B cell (primary cell): ENCODE measurements around the gene ARHGEF35. TPM values are rescaled to one million over a fixed set of nuclear protein-coding genes. Genes with fewer than 3 reads are reported as not detected.
"Not testable (repeated sequence)": the region's sequence is repeated elsewhere in the genome, so short reads cannot be mapped to it uniquely, and the experiment has no call there.

Source experiments
- ATAC-seq: fragments of 200-7000 bp; cut with Tn5 transposase; one replicate; pipeline ENCODE4 v1.10.0; 2021; ENCODE audit warnings: low read depth, mild to moderate bottlenecking, moderate number of reproducible peaks, moderate library complexity
- CTCF ChIA-PET: fragments of 350-600 bp; sonication (Branson Sonifier 250); formaldehyde crosslinking; loops from one replicate; lab custom pipeline; 2021; ENCODE audit warnings: antibody characterized with exemption, inconsistent platforms; lab: Charles Lee
- POLR2A ChIA-PET: fragments of 350-600 bp; sonication (Branson Sonifier 250); formaldehyde crosslinking; loops from one replicate; lab custom pipeline; 2021; ENCODE audit warnings: antibody characterized with exemption; lab: Charles Lee
- DNase-seq: peaks from one replicate; pipeline ENCODE4 v3.0.0; 2013
- H2AFZ ChIP-seq: 2 replicates; pipeline ENCODE4 v1.6.1; 2012; ENCODE audit warnings: mild to moderate bottlenecking, low read depth, low read length; ENCODE audit not compliant: insufficient read depth, poor library complexity, severe bottlenecking
- H3K27ac ChIP-seq, 2 donors: 1 replicate in 1 of 2; 2 replicates in 1 of 2; pipeline ENCODE4 v1.5.1; 2012 to 2013; ENCODE audit warnings: low read length in 2 of 2, mild to moderate bottlenecking in 2 of 2, moderate library complexity in 1 of 2
- H3K27me3 ChIP-seq, 4 experiments: fragments of 200-600 bp in 1 of 4; sonication (generic) in 1 of 4; replicated peaks in 1 of 4; 1 replicate in 2 of 4; 2 replicates in 2 of 4; pipeline versions ENCODE4 v1.6.1 to v1.7.0; 2013 to 2016; ENCODE audit warnings: low read length in 3 of 4, mild to moderate bottlenecking in 2 of 4, mixed read lengths in 1 of 4, moderate library complexity in 1 of 4; ENCODE audit not compliant: insufficient read depth in 4 of 4, control insufficient read depth in 3 of 4; ENCODE audit errors: control extremely low read depth in 1 of 4
- H3K36me3 ChIP-seq, 2 experiments: replicated peaks in 1 of 2; 1 replicate in 1 of 2; 2 replicates in 1 of 2; pipeline versions ENCODE4 v1.6.1 to v1.7.1; 2013; ENCODE audit warnings: low read length in 1 of 2; ENCODE audit not compliant: insufficient read depth in 2 of 2, control insufficient read depth in 1 of 2; ENCODE audit errors: control extremely low read depth in 1 of 2, extremely low read depth in 1 of 2
- H3K4me1 ChIP-seq, 2 donors: fragments of 200-600 bp in 1 of 2; sonication (generic) in 1 of 2; 1 replicate in 1 of 2; 2 replicates in 1 of 2; pipeline versions ENCODE4 v1.5.1 to v1.6.1; 2013 to 2017; ENCODE audit warnings: low read length in 2 of 2; ENCODE audit not compliant: control insufficient read depth in 2 of 2, insufficient read depth in 2 of 2
- H3K4me2 ChIP-seq: replicated peaks from 2 replicates; pipeline ENCODE3; 2012; ENCODE audit warnings: mild to moderate bottlenecking, low read depth, low read length; ENCODE audit not compliant: poor library complexity, severe bottlenecking
- H3K4me3 ChIP-seq, 5 experiments: fragments of 200-600 bp in 1 of 5; sonication (generic) in 1 of 5; 1 replicate in 3 of 5; 2 replicates in 2 of 5; pipeline versions ENCODE4 v1.5.1 to v1.7.0; 2011 to 2016; ENCODE audit warnings: low read length in 4 of 5, mild to moderate bottlenecking in 4 of 5, low read depth in 2 of 5, control low read depth in 1 of 5, moderate library complexity in 1 of 5; ENCODE audit not compliant: insufficient read depth in 1 of 5; ENCODE audit errors: control extremely low read depth in 1 of 5, extremely low read depth in 1 of 5
- H3K79me2 ChIP-seq: fragments of 200-600 bp; sonication (generic); one replicate; pipeline ENCODE4 v1.6.0; 2016; ENCODE audit warnings: low read length; ENCODE audit not compliant: control insufficient read depth, insufficient read depth
- H3K9ac ChIP-seq: fragments of 200-600 bp; sonication (generic); 2 replicates; pipeline ENCODE4 v1.6.1; 2017; ENCODE audit warnings: mild to moderate bottlenecking, low read length, moderate library complexity
- H3K9me3 ChIP-seq, 3 donors: one replicate each; pipeline versions ENCODE4 v1.6.1 to v1.7.1; 2013; ENCODE audit warnings: low read length in 2 of 3; ENCODE audit not compliant: control insufficient read depth in 2 of 3, insufficient read depth in 1 of 3; ENCODE audit errors: control extremely low read depth in 1 of 3
- H4K20me1 ChIP-seq: 2 replicates; pipeline ENCODE4 v1.6.0; 2012; ENCODE audit warnings: mild to moderate bottlenecking, low read length; ENCODE audit not compliant: insufficient read depth, control insufficient read depth, poor library complexity, severe bottlenecking
- H3K27ac Mint-ChIP-seq: one replicate; pipeline ENCODE4 v1.8.0; 2021; ENCODE audit warnings: mixed read lengths
- H3K27me3 Mint-ChIP-seq: one replicate; pipeline ENCODE4 v1.8.0; 2021; ENCODE audit warnings: mixed read lengths
- H3K4me1 Mint-ChIP-seq: one replicate; pipeline ENCODE4 v1.8.0; 2021; ENCODE audit warnings: mixed read lengths
- H3K4me3 Mint-ChIP-seq: one replicate; pipeline ENCODE4 v1.8.0; 2021; ENCODE audit warnings: mixed read lengths
- H3K9me3 Mint-ChIP-seq: one replicate; pipeline ENCODE4 v1.8.0; 2022; ENCODE audit warnings: mixed read lengths; ENCODE audit not compliant: insufficient read depth
- WGBS: methylation state at CpG from one replicate; pipeline ENCODE4 v1.1.5; 2013; ENCODE audit warnings: missing lambda C conversion rate; ENCODE audit not compliant: insufficient coverage; 5-methylcytosine and 5-hydroxymethylcytosine counted together
- intact Hi-C: fragments of 100-400 bp; cut with micrococcal nuclease; formaldehyde crosslinking; loops from one replicate; pipeline ENCODE4 v1.10.0; 2022
- polyA plus RNA-seq: library from polyadenylated mRNA; depleted of rRNA; stranded (reverse); fragments of >200 nt; gene quantifications from 2 replicates; pipeline ENCODE4 v1.2.3, GENCODE V29; 2012
- total RNA-seq, 2 donors: library from RNA; stranded (reverse); fragments of 120-200 nt in 1 of 2; gene quantifications; 1 replicate in 1 of 2; 2 replicates in 1 of 2; pipeline versions ENCODE4 v1.2.3 to v1.2.4, GENCODE V29; 2013 to 2022

ARHGEF35 gene
- total and polyA plus RNA-seq, 2 donors (not counting 1 experiment from before 2014, with no cell fraction given): 0.34 to 2.1 TPM

DNA sequence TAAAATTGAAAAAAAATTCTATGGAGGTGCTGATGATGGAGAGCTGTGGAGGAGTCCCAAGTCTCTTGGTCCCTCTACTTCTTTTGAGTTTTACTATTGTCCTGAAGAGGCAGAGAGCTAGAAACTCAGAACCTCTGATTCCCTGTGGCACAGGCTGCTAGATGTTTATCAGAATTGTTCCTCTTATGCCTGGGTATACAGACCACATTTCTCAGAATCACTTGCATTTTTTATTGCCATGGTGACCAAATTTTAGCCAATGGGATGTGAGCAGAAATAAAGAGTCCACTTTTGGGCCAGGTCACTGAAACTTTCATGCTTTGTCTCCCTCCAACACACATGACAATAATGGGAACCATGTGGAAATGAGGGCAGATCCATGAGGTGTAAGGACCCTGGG, 28.0 kb upstream of the ARHGEF35 start:
- H3K36me3 ChIP-seq, H3K27me3 ChIP-seq, H3K4me2 ChIP-seq, H3K27me3 Mint-ChIP-seq, H3K4me1 ChIP-seq, H3K4me3 Mint-ChIP-seq, H3K27ac ChIP-seq, H4K20me1 ChIP-seq, CTCF ChIA-PET, intact Hi-C loops, H3K4me3 ChIP-seq, H3K9ac ChIP-seq, H3K79me2 ChIP-seq, DNase-seq, H3K9me3 ChIP-seq, H3K27ac Mint-ChIP-seq, ATAC-seq, H2AFZ ChIP-seq, H3K4me1 Mint-ChIP-seq, POLR2A ChIA-PET, H3K9me3 Mint-ChIP-seq: not testable (repeated sequence)

DNA sequence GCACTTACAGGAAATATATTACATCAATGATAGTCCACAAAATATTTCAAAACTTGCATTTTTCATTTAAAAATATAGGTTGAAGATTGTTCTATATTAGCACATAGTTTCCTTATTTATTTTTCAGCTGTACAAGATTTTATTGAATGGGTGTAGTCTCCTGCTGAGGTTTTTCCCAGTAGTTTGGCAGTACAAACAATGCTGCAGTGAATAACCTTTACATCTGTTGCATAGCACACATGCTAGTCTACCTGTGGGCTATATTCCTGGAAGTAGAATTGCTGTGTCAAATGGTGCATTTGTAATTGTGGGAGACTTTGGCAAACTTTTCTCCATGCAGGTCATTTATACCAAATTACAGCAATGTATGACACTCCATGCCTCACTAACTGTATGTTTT, 24.9 kb upstream of the ARHGEF35 start:
- H3K27ac Mint-ChIP-seq, POLR2A ChIA-PET, ATAC-seq, H3K36me3 ChIP-seq, H4K20me1 ChIP-seq, H3K4me1 Mint-ChIP-seq, H3K27me3 ChIP-seq, H3K79me2 ChIP-seq, H3K9me3 Mint-ChIP-seq, H3K9me3 ChIP-seq, CTCF ChIA-PET, H3K27ac ChIP-seq, H3K4me1 ChIP-seq, H3K27me3 Mint-ChIP-seq, intact Hi-C loops, H3K4me3 ChIP-seq, DNase-seq, H3K4me2 ChIP-seq, H2AFZ ChIP-seq, H3K9ac ChIP-seq, H3K4me3 Mint-ChIP-seq: not testable (repeated sequence)

GRCh38 chr7:144219149-144219548, 23.5 kb upstream of the ARHGEF35 start:
- peak; percentile 36 for ATAC-seq
- H4K20me1 ChIP-seq, H3K36me3 ChIP-seq, H3K27me3 Mint-ChIP-seq, H3K4me3 Mint-ChIP-seq, H3K4me3 ChIP-seq, H3K27ac Mint-ChIP-seq, CTCF ChIA-PET, H3K9me3 Mint-ChIP-seq, H3K9me3 ChIP-seq, intact Hi-C loops, POLR2A ChIA-PET, H3K4me1 Mint-ChIP-seq, H3K9ac ChIP-seq, H2AFZ ChIP-seq, H3K27me3 ChIP-seq, DNase-seq, H3K27ac ChIP-seq, H3K4me1 ChIP-seq, H3K4me2 ChIP-seq, H3K79me2 ChIP-seq: not testable (repeated sequence)
- WGBS: no CpG with 5 or more reads among the region's 4 CpGs

GRCh38 chr7:144218581-144218980, 22.9 kb upstream of the ARHGEF35 start:
- H3K36me3 ChIP-seq, H3K27ac ChIP-seq, H3K27me3 Mint-ChIP-seq, H4K20me1 ChIP-seq, H2AFZ ChIP-seq, ATAC-seq, H3K9ac ChIP-seq, H3K27me3 ChIP-seq, CTCF ChIA-PET, POLR2A ChIA-PET, H3K4me3 Mint-ChIP-seq, H3K4me2 ChIP-seq, H3K27ac Mint-ChIP-seq, intact Hi-C loops, H3K4me3 ChIP-seq, H3K4me1 Mint-ChIP-seq, H3K4me1 ChIP-seq, H3K79me2 ChIP-seq, DNase-seq, H3K9me3 Mint-ChIP-seq, H3K9me3 ChIP-seq: not testable (repeated sequence)
- no CpG with 5 or more reads among the region's 1 CpG for WGBS
